ENCODE measurements around the gene EHD1. TPM values are rescaled to one million over a fixed set of nuclear protein-coding genes. Genes with fewer than 3 reads are reported as not detected.
A peak's percentile ranks its signal among the peaks of the same experiment; 100 is the strongest.

Gene EHD1
- total RNA-seq (10 to 100 TPM; 40.9 to 75.8 TPM), polyA plus RNA-seq (ENCODE audit: insufficient read length in 2 of 2) (100 to 1,000 TPM in 1 of 2 donors, 10 to 100 TPM in 1; 82.4 to 102 TPM)
- long read RNA-seq, donor 1, full-length matches to known transcripts: 8 of 8 reads
- long read RNA-seq, donor 1, partial matches to known transcripts: 0 of 8 reads
- long read RNA-seq, donor 1, other reads (novel, unspliced or antisense): 0 of 8 reads
- long read RNA-seq, donor 2, full-length matches to known transcripts: 8 of 8 reads
- long read RNA-seq, donor 2, partial matches to known transcripts: 0 of 8 reads
- long read RNA-seq, donor 2, other reads (novel, unspliced or antisense): 0 of 8 reads
- long read RNA-seq, donor 3, full-length matches to known transcripts: 7 of 7 reads
- long read RNA-seq, donor 3, partial matches to known transcripts: 0 of 7 reads
- long read RNA-seq, donor 3, other reads (novel, unspliced or antisense): 0 of 7 reads
- long read RNA-seq, donor 4, full-length matches to known transcripts: 11 of 11 reads
- long read RNA-seq, donor 4, partial matches to known transcripts: 0 of 11 reads
- long read RNA-seq, donor 4, other reads (novel, unspliced or antisense): 0 of 11 reads

DNA sequence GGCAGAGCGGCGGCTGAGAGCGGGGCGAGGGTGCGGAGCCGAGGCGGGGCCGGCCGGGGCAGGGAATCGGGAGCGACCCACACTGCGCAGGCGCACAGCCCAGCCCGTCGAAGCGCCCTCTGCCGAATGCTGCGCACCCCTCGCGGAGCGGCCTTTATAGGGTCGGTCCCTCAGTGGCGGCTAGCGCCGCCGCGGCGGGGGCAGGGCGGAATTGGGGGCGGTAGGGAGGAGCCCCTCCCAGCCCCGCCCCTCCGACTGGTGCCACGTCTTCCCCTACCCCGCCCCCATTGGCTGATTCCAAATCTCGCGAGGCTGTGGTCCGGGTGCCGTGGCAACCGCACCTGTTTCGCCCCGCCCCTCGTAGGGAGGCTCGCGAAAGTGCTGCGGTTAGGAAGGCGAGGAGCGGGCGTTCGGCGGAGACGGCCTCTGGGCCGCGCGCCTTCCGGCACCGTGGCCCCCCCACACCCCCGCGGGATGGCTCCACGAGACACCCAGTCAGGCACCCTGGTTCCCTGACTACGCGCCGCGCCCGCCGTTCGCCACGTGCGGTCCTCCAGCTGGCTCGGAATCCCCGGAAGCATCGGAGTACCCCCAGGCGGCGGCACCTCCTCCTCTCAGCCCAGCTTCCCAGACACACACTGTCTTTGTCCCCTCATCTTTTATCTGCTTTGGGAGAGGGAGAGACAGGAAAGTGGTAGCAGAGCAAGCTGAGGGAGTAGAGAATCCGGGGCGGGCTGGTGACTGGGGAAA is at the start of gene EHD1:
TSS of gene EHD1 (minus strand) at position 128 of the 750 bp plus-strand sequence. CDS start 157 bp downstream, outside the sequence.
- peak within 1 kb of the TSS; percentile 94 for H3K27ac ChIP-seq (ENCODE audit: low read depth, low read length)
- H3K4me3 ChIP-seq (ENCODE audit: low read depth, low read length): peak within 1 kb of the TSS; percentile 96
- no peaks in the 10 kb centered on the region for H3K27me3 ChIP-seq (ENCODE audit: control insufficient read depth, insufficient read depth, low read length)
- H3K36me3 ChIP-seq (ENCODE audit: control insufficient read depth, insufficient read depth, low read length): peaks cover 13% of the 10 kb centered on the region
- 0% methylated on average over 59 of the region's 75 CpGs for WGBS (ENCODE audit: insufficient coverage)
- peaks cover 71% of the 10 kb centered on the region for H3K4me1 ChIP-seq (ENCODE audit: control insufficient read depth, insufficient read depth, low read length)
- no peaks in the 10 kb centered on the region for H3K9me3 ChIP-seq (ENCODE audit: control insufficient read depth, insufficient read depth, low read length)
- DNase-seq (ENCODE audit: low read depth in 4 of 6, low spot score in 6 of 6): peak; percentile 92 to 100 (median 99)

GRCh38 chr11:64926689-64927088 is 48.3 kb upstream of the EHD1 start:
- H3K9me3 ChIP-seq (ENCODE audit: control insufficient read depth, insufficient read depth, low read length): no peaks in the 10 kb centered on the region
- peaks cover 37% of the 10 kb centered on the region for H3K4me1 ChIP-seq (ENCODE audit: control insufficient read depth, insufficient read depth, low read length)
- H3K4me3 ChIP-seq (ENCODE audit: low read depth, low read length): no peak overlapping the region
- no peak overlapping the region for H3K27ac ChIP-seq (ENCODE audit: low read depth, low read length)
- no peak for DNase-seq (ENCODE audit: low read depth in 4 of 6, low spot score in 6 of 6)
- 82% methylated on average over 20 of the region's 22 CpGs for WGBS (ENCODE audit: insufficient coverage)
- H3K36me3 ChIP-seq (ENCODE audit: control insufficient read depth, insufficient read depth, low read length): peaks cover 61% of the 10 kb centered on the region
- no peaks in the 10 kb centered on the region for H3K27me3 ChIP-seq (ENCODE audit: control insufficient read depth, insufficient read depth, low read length)

DNA sequence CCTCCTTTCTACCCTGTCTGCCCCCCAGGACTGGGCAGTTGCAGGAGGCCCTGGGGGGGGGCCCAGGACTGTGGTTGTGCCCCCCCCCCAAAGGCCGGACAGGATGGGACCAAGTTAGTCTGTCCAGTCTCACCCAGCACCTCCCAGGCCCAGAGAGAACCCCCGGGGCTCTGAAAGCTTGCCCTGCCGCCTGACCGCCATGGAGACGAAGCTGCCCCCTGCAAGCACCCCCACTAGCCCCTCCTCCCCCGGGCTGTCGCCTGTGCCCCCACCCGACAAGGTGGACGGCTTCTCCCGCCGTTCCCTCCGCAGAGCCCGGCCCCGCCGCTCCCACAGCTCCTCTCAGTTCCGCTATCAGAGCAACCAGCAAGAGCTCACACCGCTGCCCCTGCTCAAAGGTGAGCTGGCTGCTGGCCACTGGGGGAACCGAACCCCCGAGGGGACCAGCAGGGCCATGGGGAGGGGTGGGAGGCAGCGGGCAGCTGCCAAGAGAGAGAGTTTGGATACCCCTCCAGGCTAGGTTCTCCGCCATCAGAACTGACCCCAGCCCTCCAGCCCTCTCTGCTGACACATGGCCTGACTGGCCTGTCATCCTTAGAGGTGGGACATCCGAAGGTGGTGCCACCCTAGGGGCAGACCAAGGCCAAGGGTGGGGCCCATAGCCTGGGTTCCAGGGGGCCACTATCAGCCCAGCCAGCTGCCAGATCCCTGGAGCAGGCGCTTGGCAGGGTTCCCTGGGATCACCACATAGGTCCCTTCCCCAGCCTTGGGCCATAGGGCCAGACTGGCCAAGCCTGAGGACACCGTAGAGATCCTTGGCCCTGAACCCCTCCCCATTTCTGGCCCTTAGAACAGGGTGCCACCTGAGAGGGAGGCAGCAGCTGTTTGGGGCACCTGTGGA is 47.4 kb upstream of the EHD1 start:
- H3K4me3 ChIP-seq (ENCODE audit: low read depth, low read length): peak overlapping the region; percentile 84
- no peaks in the 10 kb centered on the region for H3K9me3 ChIP-seq (ENCODE audit: control insufficient read depth, insufficient read depth, low read length)
- H3K27me3 ChIP-seq (ENCODE audit: control insufficient read depth, insufficient read depth, low read length): no peaks in the 10 kb centered on the region
- WGBS (ENCODE audit: insufficient coverage): 43% methylated on average over 10 of the region's 24 CpGs
- H3K27ac ChIP-seq (ENCODE audit: low read depth, low read length): no peak overlapping the region
- no peak for DNase-seq (ENCODE audit: low read depth in 4 of 6, low spot score in 6 of 6)
- peaks cover 52% of the 10 kb centered on the region for H3K36me3 ChIP-seq (ENCODE audit: control insufficient read depth, insufficient read depth, low read length)
- H3K4me1 ChIP-seq (ENCODE audit: control insufficient read depth, insufficient read depth, low read length): peaks cover 37% of the 10 kb centered on the region

DNA sequence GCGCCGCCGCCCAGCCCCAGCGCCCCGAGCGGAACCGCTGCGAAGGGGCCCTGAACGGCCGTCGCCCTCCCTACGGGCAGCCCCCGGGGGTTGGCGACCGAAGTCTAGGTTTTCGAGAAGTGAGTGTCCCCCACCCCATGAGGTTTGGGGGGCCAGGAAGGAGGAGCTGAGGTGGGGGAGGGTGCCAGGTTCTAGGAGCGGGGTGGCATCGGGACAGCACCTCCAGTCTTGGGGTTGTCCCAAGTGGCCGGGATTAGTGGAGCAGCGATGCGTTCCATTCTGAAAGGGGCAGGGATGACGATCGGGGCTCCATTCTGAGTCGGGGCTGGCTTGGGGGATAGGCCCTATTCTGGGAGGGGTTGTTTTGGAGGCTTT is 46.5 kb upstream of the EHD1 start:
- DNase-seq (ENCODE audit: low read depth in 4 of 6, low spot score in 6 of 6): peak in 2 of 6 donors; percentile 31 to 43
- no peaks in the 10 kb centered on the region for H3K27me3 ChIP-seq (ENCODE audit: control insufficient read depth, insufficient read depth, low read length)
- no peak overlapping the region for H3K27ac ChIP-seq (ENCODE audit: low read depth, low read length)
- peak overlapping the region; percentile 84 for H3K4me3 ChIP-seq (ENCODE audit: low read depth, low read length)
- WGBS (ENCODE audit: insufficient coverage): under 1% methylated on average over 24 of the region's 24 CpGs
- no peaks in the 10 kb centered on the region for H3K9me3 ChIP-seq (ENCODE audit: control insufficient read depth, insufficient read depth, low read length)
- H3K36me3 ChIP-seq (ENCODE audit: control insufficient read depth, insufficient read depth, low read length): peaks cover 43% of the 10 kb centered on the region
- H3K4me1 ChIP-seq (ENCODE audit: control insufficient read depth, insufficient read depth, low read length): peaks cover 37% of the 10 kb centered on the region

- Histone ChIP-seq H3K9me3 (ENCODE audit: control insufficient read depth, insufficient read depth, low read length) (no peaks in the 10 kb centered on the region), H3K36me3 (ENCODE audit: control insufficient read depth, insufficient read depth, low read length) (peaks cover 37% of the 10 kb centered on the region), H3K4me3 (ENCODE audit: low read depth, low read length) (peak within 1 kb of the TSS; percentile 84), H3K27me3 (ENCODE audit: control insufficient read depth, insufficient read depth, low read length) (no peaks in the 10 kb centered on the region), H3K4me1 (ENCODE audit: control insufficient read depth, insufficient read depth, low read length) (peaks cover 37% of the 10 kb centered on the region), H3K27ac (ENCODE audit: low read depth, low read length) (peak within 1 kb of the TSS; percentile 96)
- DNase-seq (ENCODE audit: low read depth in 4 of 6, low spot score in 6 of 6): peak; percentile 81 to 98 (median 86)
- WGBS (ENCODE audit: insufficient coverage): under 1% methylated on average over 45 of the region's 47 CpGs
Observed at GRCh38 chr11:64923944-64924909, 45.8 kb upstream of the EHD1 start, which contains the start of gene PPP2R5B. PPP2R5B (plus strand) TSS chr11:64924689; CDS start chr11:64925735, 1,046 bp downstream.

- H3K36me3 ChIP-seq (ENCODE audit: control insufficient read depth, insufficient read depth, low read length): peaks cover 27% of the 10 kb centered on the region
- WGBS (ENCODE audit: insufficient coverage): 90% methylated on average over 11 of the region's 11 CpGs
- no peak for DNase-seq (ENCODE audit: low read depth in 4 of 6, low spot score in 6 of 6)
- H3K4me3 ChIP-seq (ENCODE audit: low read depth, low read length): no peak overlapping the region
- peaks cover 44% of the 10 kb centered on the region for H3K4me1 ChIP-seq (ENCODE audit: control insufficient read depth, insufficient read depth, low read length)
- H3K9me3 ChIP-seq (ENCODE audit: control insufficient read depth, insufficient read depth, low read length): no peaks in the 10 kb centered on the region
- H3K27ac ChIP-seq (ENCODE audit: low read depth, low read length): no peak overlapping the region
- H3K27me3 ChIP-seq (ENCODE audit: control insufficient read depth, insufficient read depth, low read length): no peaks in the 10 kb centered on the region
Observed at GRCh38 chr11:64923151-64923661, 44.8 kb upstream of the EHD1 start.

- Histone ChIP-seq H3K4me3 (ENCODE audit: low read depth, low read length) (no peak overlapping the region), H3K27ac (ENCODE audit: low read depth, low read length) (no peak overlapping the region), H3K4me1 (ENCODE audit: control insufficient read depth, insufficient read depth, low read length) (peaks cover 43% of the 10 kb centered on the region), H3K36me3 (ENCODE audit: control insufficient read depth, insufficient read depth, low read length) (peaks cover 9% of the 10 kb centered on the region), H3K27me3 (ENCODE audit: control insufficient read depth, insufficient read depth, low read length) (no peaks in the 10 kb centered on the region), H3K9me3 (ENCODE audit: control insufficient read depth, insufficient read depth, low read length) (no peaks in the 10 kb centered on the region)
- WGBS (ENCODE audit: insufficient coverage): 72% methylated on average over 2 of the region's 3 CpGs
- no peak for DNase-seq (ENCODE audit: low read depth in 4 of 6, low spot score in 6 of 6)
Observed at GRCh38 chr11:64921384-64921783, 43.0 kb upstream of the EHD1 start.

DNA sequence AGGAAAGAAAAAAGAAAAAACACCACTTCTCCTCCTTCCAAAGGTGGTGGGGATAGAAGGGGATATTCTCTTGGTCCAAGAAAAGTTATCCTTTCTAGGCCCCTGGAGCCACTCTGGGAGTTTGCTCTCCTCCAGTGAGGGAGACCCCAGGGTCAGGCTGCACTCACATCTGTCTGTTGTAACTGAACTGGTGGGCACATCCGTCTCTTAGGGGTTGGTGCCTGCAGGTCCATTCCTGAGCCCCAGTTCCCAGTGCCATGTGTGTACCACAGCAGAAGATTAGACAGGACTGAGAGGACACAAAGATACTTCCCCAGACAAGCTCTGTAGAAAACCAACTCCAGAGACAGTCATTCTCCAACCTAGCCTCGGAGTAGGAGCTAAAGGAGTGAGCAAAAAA is 41.7 kb upstream of the EHD1 start:
- no peak for DNase-seq (ENCODE audit: low read depth in 4 of 6, low spot score in 6 of 6)
- no peaks in the 10 kb centered on the region for H3K27me3 ChIP-seq (ENCODE audit: control insufficient read depth, insufficient read depth, low read length)
- H3K27ac ChIP-seq (ENCODE audit: low read depth, low read length): no peak overlapping the region
- WGBS (ENCODE audit: insufficient coverage): 64% methylated on average over 1 of the region's 2 CpGs
- no peak overlapping the region for H3K4me3 ChIP-seq (ENCODE audit: low read depth, low read length)
- peaks cover 43% of the 10 kb centered on the region for H3K4me1 ChIP-seq (ENCODE audit: control insufficient read depth, insufficient read depth, low read length)
- H3K9me3 ChIP-seq (ENCODE audit: control insufficient read depth, insufficient read depth, low read length): no peaks in the 10 kb centered on the region
- H3K36me3 ChIP-seq (ENCODE audit: control insufficient read depth, insufficient read depth, low read length): peaks cover 3% of the 10 kb centered on the region
